SK-N-SH treated with all-trans-retinoic acid at 6 μM for 48 hours (cell line): Measurements from ENCODE around the gene FAM181B.

Source experiments
- CREB5 ChIP-seq: fragments of 250-450 bp; sonication (Bioruptor Pico); IDR thresholded peaks from 2 replicates; pipeline ENCODE4 v1.5.1; 2020; ENCODE audit warnings: low read depth, mild to moderate bottlenecking, moderate library complexity
- PATZ1 ChIP-seq: fragments of 250-450 bp; sonication (Bioruptor Pico); IDR thresholded peaks from 2 replicates; pipeline ENCODE4 v1.8.0; 2020; ENCODE audit warnings: mild to moderate bottlenecking, moderate library complexity, borderline replicate concordance
- PPARA ChIP-seq: fragments of 250-450 bp; sonication (Bioruptor Pico); IDR thresholded peaks from 2 replicates; pipeline ENCODE4 v1.5.0; 2020; ENCODE audit warnings: mild to moderate bottlenecking, borderline replicate concordance

GRCh38 chr11:82763167-82763566, 29.5 kb upstream of the FAM181B start:
- TF ChIP-seq PATZ1 (no peak), CREB5 (CRISPR knock-in tag) (no peak), PPARA (CRISPR knock-in tag) (no peak)
